HG03280 (cell line): ENCODE measurements around the gene CACNB3.
"Not testable (repeated sequence)": the region's sequence is repeated elsewhere in the genome, so short reads cannot be mapped to it uniquely, and the experiment has no call there.

Experiments
- ATAC-seq: cut with Tn5 transposase; IDR thresholded peaks from one replicate; pipeline ENCODE4 v1.9.1; 2021; ENCODE audit warnings: mild to moderate bottlenecking, moderate library complexity; ENCODE audit not compliant: unreplicated experiment

Gene CACNB3

DNA sequence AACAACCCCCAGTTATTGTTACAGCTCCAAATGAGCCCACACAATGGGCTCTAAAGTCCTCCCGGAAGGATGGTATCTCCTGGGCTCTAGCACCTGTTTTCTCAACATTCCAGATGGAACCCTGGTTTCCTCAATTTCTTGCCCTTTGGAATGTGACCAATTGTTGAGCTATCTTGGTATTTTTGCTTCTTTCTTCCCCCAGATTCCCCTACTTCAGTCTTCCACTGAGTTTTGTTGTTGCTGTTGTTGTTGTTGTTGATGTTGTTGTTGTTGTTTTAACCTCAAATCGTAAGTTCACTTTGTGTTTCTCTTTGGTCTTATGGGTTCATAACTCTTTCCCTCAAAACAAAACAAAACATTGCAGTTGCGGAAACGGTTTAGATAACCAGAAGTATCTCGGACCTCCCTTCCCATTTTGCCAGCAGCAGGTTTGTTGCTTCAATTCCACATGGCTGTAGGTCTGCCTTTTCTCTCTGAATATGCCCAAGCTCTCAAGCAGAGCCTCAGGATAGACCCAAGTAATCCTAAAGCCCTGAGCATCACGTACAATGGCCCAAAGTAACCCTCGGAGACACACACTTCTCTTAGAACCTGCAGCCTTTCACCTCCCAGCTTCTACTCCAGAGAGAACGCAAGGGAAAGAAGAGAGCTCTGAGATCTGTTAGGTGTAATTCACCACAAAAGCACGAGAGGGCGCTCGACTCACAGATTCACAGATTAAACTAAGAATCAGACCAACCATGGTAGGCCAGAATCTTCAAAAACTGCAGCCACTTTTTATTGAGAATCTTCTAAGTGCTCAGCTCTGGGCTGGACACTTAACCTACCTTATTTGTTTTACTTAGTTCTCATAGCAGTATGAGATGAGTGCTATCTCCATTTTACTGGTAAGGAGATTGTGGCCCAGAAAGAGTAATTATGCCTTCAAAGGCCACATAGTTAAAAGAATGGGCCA is 34.7 kb downstream of the CACNB3 start:
- ATAC-seq, result peak; percentile 46

DNA sequence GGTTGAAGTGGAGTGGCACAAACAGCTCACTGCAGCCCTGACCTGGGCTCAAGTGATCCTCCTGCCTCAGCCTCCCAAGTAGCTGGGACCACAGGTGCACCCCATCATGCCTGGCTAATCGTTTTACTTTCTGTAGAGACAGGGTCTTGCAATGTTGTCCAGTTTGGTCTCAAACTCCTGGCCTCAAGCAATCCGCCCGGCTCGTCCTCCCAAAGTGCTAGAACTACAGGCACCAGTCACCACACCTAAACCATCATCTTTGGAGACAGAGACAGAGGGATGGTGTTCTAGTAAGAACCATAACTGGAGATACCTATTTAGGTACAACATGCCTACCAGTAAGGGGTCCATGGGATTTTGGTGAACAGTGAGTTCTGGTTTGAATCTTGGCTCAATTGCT is 36.2 kb downstream of the CACNB3 start:
- no peak for ATAC-seq

DNA sequence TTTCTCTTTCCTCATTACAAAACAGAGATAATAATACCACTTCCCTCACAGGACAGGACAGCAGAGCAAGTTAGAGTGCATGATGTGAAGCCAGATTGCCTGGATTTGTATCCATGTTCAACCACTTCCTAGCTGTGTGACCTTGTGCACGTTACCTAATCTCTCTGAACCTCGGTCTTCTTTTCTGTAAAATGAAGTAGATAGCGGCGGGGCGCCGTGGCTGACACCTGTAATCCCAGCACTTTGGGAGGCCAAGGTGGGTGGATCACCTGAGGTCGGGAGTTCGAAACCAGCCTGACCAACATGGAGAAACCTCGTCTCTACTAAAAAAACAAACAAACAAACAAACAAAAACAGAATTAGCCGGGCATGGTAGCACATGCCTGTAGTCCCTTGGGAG is 36.6 kb downstream of the CACNB3 start:
- not testable (repeated sequence) for ATAC-seq

DNA sequence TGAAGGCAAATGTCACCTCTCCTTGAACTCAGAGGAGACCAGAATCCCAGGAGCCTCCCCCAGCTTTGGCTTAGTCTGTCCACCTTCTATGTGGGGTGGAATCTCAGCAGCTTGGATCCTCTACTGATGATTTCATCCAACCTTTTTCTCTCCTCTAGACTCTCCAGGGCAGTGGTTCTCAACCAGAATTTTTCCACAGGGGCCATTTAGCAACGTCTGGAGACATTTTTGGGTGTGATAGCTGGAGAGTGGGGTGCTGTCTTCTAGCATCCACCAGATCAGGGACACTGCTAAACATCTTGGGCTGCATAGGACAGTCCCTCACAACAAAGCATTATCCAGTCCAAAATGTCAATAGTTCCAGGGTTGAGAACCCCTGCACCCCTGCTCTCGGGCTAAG is 38.1 kb downstream of the CACNB3 start:
- no peak for ATAC-seq

DNA sequence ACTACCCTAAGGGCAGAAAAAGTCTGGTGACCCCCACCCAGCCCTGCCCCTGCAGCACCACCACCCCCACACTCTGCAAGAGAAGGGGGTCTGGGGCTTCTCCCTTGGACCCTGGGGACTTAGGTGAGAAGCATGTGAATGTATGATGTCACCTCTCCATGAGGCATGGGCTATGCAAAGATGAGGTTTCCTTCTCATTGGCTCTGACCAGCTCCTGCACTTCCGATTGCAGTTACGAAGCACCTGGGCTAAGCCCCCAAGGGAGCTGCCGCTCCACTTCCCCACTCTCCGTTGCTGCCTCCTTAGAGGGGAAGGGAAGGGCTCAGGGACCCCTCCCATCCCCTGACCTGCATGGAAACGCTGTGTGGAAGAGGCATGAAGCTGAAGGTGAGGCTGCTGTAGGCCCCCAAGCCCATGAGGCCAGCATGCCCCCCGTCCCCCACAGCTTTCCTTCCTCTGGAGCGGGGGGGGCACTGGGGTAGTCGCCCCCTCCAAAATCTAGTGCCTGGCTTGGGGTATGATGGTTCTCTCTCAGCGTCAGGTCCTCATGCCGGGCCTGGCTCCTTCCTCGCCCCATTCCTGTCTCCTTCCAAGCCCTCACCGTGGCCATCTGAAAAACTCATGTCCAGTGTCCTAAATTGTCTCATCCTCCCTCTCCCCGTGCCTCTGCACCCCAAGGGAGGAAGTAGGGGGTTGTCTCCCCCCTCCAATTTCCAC is 39.1 kb downstream of the CACNB3 start:
- ATAC-seq, result no peak

DNA sequence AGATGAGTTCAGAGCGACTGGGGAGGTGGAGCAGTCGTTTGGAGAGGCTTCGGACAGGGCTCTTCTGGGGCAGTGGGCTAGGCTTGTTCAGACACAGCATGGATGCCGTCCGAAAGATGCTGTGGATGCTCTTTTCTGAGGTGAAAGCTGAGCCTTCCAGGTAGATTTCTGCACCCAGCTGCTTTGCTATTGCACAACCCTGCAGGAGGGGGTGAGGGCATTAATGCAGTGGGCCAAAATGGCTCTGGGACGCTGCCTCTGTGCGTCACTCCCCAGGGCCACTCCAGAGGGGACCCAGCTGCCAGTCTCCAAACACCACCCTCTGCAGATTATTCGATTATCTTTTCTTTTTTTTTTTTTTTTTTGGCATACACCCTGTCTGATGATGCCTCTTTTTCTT is 39.7 kb downstream of the CACNB3 start:
- ATAC-seq, result no peak

DNA sequence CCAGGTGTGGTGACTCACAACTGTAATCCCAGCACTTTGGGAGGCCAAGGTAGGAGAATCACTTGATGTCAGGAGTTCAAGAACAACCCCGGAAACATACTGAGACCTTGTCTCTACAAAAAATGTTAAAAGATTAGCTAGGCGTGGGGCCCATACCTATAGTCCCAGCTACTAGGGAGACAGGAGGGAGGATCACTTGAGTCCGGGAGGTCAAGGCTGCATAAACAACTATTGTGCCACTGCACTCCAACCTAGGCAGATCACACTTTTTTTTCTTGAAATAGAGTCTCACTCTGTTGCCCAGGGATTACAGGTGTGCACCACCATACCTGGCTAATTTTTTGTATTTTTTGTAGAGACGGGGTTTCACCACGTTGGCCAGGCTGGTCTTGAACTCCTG is 41.3 kb downstream of the CACNB3 start:
- no peak for ATAC-seq

DNA sequence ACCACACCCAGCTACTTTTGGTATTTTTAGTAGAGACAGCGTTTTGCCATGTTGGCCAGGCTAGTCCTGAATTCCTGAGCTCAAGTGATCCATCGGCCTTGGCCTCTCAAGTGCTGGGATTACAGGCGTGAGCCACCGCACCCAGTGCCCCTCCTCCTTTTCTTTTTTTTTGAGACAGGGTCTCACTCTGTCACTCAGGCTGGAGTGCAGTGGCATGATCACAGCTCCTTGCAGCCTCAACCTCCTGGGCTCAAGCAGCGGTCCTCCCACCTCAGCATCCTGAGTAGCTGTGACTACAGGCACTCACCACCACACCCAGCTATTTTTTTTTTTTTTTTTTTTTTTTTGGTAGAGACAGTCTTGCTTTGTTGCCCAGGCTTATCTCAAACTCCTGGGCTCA is 41.9 kb downstream of the CACNB3 start:
- ATAC-seq, result not testable (repeated sequence)

DNA sequence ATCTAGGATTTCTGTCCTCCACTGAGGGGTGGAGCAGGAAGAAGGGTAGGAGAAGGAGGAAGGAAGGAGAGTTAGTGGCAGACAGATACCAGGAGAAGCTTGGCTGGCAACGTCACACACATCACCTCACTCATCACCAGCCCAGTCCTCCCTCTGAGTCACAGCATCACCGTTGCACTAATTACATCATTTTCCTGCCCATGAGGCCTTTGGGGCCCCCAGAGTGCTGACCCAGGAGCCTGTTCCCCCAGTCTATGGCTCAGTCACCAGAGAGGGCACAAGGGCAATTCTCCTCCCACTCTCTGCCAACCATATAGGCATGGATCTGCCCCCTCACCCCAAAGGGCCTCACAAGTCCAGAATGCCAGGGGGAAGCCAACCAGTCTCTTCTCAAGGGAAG is 42.8 kb downstream of the CACNB3 start:
- ATAC-seq, result no peak

DNA sequence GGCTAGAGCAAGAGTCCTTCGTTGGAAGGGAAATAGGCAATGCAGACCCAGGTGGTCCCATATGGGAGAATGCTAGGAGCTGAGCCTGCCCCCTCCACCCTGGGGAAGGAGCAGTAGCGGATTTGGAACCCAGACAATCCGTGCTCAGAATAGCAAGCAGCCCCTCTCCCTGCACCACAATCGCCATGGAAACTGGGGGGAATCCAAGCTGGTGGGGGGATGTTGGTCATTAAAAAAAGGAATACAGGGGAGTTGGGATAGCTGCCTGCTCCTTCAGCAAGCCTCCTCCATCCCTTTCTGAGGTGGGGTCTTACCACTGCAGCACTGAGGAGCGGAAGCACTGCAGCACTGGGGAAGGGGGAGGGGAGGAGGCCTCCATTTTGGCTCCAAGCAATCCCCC is 44.5 kb downstream of the CACNB3 start:
- no peak for ATAC-seq

DNA sequence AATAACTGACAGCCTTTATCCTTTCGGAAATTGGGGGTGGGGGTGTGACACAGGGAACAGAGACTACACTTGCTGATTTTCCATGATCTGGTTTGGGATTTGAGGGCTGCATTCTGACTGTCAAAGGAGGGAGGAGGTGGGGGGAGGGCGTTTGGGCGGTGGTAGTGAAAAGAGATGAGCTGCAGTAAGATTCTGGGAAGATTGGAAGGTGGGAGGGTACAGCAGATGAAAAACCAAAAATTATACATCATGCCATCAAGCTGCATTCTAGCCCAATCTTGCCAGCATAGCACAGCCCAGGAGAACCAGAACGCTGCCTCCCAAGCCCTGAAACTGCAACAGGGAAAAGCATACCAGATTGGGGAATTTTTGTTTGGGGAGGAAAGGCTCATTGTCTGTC is 45.0 kb downstream of the CACNB3 start:
- no peak for ATAC-seq

DNA sequence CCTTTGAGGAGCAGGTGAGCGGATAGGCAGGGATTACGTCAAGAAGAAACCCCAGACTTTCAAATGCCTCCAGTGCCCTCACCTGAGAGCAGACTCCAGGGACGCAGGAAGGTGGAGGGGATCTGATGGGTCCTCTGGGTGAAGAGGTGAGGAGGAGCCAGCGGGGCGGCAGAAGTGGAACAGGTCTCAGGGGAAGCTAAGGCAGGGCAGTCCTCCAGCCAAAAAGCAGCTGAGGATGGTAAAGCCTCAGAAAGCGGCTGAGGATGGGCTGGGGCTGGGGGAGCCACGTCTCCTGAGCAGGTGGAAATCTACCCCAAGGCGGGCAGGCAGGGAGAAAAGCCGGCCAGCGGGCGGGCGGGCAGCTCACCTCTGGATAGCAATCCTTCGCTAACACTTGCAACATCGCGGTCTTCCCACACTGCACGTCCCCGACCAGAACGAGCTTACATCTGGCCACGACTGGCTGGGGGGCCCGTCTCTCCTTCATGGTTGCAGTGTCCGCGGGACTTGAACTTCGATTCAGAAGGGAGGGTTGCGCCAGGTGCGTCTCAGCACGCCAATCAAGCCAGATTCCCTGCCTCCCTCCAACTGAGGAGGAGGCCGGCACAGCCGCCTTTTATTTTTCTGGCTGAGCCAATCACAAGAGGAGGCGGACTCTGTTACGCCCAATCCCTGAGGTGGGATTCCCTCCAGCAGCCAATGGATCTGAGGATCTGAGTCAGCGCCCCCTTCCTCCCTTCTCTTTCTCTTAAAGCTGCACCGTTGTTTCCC is 47.2 kb downstream of the CACNB3 start, which contains the start of gene RND1:
RND1 (minus strand) TSS at position 590 of the 771 bp plus-strand sequence; CDS start at position 487, 103 bp downstream.
- ATAC-seq, result peak; percentile 95

DNA sequence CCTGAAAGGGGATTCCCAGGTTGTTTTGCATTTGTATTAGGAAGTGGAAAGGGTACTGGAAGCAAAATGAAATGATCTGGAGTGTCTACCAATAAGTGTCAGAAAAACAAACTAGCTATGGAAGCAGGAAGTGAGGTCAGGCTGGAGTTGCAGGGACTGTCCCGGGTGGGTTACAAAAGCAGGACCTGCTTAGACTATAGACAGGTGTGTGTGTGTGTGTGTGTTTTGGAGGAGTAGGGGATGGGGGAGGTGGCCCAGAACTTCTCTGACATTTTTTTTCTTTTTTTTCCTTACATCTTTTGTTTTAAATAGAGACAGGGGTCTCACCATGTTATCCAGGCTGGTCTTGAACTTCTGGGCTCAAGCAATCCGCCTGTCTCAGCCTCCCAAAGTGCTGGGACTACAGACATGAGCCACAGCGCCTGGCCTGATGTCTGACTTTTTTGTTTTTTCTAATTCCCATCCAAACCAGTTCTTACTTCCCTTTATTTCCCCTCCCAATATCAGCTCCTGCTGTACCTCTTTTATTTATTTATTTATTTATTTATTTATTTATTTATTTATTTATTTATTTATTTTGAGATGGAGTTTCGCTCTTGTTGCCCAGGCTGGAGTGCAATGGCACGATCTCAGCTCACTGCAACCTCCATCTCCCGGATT is 47.9 kb downstream of the CACNB3 start:
- peak; percentile 38 for ATAC-seq

DNA sequence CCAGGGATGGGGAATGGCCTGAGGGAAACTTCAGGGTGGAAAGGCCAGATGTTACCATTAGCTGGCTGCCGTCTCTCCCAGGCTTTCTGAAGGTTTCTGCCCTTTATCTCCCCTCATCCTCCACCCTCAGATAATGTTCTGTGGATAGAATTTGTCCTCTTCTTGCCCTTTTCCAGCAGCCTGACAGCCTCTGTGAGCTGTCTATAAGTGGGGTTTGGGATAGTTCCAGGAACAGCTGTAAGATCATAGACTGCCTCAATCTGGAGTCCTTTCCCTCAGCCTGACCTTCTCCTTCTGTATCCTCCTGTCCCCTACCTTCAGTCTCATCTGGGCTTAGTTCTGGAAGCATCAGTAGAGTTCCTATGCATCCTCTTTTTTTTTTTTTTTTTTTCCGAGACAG is 50.2 kb downstream of the CACNB3 start:
- no peak for ATAC-seq

DNA sequence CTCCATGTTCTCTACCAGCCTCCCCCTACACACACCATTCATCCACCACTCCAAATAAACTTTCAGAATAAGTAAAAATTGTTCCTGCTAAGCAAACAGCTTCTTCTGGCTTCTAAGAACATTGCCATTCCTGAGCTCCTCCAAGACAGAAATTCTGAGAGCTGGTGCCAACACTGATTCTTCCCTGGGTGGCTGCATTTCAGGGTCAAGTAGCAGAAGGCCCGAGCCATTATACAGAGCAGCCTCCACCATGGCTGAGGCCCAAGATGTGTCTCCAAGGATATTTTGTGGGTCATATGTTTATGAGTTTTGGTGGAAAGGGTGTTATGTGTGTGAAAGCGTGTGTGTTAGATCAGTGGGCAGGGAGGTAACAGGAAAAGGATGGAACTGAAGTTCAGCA is 50.9 kb downstream of the CACNB3 start:
- no peak for ATAC-seq

DNA sequence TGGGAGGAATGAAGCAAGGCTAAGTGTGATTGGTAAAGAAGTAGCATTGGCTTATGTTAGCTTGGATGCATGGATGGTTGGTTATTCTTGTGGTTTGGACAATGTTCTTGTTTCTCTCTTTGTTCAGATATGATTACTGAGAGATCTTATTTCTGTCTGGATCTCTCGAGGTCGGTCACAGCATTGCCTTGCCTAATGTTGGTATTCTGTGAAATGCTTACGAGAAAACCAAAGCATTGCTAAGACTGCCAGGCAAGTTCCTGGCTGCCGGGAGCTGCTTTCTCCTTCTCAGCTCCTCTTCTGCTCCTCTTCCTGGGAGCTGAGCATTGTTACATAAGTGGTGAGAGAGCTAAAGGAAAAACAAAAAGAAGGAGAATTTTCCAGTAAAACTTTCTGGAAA is 54.8 kb downstream of the CACNB3 start:
- ATAC-seq, result no peak

DNA sequence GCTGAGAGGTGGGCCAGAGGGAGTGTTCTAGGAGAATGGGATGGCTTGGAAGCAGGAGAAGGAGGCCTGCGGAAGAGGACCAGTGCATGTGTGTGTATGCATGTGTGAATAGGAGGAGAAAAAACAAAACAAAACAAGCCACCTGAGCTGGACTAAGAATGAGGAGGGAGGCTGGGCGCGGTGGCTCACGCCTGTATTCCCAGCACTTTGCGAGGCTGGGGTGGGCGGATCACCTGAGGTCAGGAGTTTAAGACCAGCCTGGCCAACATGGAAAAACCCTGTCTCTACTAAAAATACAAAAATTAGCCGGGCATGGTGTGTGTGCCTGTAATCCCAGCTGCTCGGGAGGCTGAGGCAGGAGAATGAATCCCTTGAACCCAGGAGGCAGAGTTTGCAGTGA is 55.2 kb downstream of the CACNB3 start:
- not testable (repeated sequence) for ATAC-seq

DNA sequence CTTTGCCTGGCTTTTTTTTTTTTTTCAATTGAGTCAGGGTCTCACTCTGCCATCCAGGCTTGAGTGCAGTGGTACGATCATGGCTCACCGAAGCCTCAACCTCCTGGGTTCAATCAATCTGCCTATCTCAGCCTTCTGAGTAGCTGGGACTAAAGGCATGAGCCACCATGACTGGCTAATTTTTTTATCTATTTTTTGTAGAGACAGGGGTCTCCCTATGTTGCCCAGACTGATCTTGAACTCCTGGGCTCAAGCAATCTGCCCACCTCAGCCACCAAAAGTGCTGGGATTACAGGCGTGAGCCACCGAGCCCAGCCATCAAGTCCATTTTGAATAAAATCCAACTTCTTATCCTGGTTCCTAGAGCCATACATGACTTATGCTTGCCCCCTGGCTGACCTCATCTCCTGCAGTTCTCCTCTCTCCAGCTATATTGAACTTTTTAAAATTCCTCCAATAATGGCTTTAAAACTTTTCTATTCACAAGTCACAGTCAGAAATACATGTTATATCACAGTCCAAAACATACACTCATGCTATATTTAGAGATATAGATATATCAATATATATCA is 57.7 kb downstream of the CACNB3 start:
- ATAC-seq, result no peak
